Sigmoid colon (tissue), 4 donors: ENCODE results near the gene SULT4A1.

Source experiments
- EP300 ChIP-seq, 4 donors: sonication (generic); formaldehyde crosslinking; IDR thresholded peaks; one replicate each; pipeline ENCODE4 v1.6.1; 2017; ENCODE audit warnings: antibody characterized with exemption in 4 of 4
- POLR2A ChIP-seq, 2 donors: fragments of 450-650 bp; IDR thresholded peaks; one replicate each; pipeline ENCODE4 v1.6.1; 2016; ENCODE audit warnings: antibody characterized with exemption in 2 of 2, mild to moderate bottlenecking in 2 of 2, moderate library complexity in 2 of 2
- POLR2AphosphoS5 ChIP-seq, 4 donors: sonication (generic); formaldehyde crosslinking; IDR thresholded peaks; one replicate each; pipeline ENCODE4 v1.6.1; 2017; ENCODE audit warnings: antibody characterized with exemption in 4 of 4
- TF ChIP-seq, protein P1 (sequence below), 4 experiments: fragments of 450-650 bp in 3 of 4; fragments of 200-600 bp in 1 of 4; IDR thresholded peaks; one replicate each; pipeline ENCODE4 v1.5.1; 2016 to 2019; ENCODE audit warnings: antibody characterized with exemption in 4 of 4, mild to moderate bottlenecking in 3 of 4, moderate library complexity in 2 of 4

DNA sequence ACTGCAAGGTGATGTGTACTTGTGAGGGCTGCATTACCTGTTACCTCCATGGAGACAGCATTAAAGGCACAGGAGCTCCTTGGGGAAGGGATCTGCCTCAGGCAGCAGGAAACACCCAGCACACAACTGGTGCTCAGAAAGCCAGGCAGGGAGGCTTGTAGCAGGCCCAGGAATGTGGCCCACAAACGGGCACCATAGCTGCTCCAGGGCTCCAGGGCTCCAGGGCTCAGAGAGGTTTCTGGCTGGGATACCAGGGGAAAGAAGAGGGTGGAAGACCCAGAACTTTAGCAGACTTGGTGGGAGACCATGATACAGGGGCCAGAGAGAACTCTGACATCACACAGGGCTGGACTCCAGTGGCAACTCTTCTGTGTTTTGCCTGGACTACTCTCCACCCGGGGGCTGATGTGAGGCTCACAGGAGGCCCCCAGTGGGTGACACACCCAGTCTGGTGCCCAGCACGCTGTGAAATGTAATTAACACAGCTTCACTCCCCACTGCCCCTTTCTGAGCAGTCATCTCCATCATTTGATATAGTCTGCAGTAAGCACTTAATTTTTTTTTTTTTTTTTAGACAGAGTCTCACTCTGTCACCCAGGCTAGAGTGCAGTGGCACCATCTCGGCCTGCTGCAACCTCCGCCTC lies 14.7 kb upstream of the SULT4A1 start:
- TF ChIP-seq, protein P1, sequence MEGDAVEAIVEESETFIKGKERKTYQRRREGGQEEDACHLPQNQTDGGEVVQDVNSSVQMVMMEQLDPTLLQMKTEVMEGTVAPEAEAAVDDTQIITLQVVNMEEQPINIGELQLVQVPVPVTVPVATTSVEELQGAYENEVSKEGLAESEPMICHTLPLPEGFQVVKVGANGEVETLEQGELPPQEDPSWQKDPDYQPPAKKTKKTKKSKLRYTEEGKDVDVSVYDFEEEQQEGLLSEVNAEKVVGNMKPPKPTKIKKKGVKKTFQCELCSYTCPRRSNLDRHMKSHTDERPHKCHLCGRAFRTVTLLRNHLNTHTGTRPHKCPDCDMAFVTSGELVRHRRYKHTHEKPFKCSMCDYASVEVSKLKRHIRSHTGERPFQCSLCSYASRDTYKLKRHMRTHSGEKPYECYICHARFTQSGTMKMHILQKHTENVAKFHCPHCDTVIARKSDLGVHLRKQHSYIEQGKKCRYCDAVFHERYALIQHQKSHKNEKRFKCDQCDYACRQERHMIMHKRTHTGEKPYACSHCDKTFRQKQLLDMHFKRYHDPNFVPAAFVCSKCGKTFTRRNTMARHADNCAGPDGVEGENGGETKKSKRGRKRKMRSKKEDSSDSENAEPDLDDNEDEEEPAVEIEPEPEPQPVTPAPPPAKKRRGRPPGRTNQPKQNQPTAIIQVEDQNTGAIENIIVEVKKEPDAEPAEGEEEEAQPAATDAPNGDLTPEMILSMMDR (IDR thresholded peaks at IDR 0.05) = no peak
- TF ChIP-seq POLR2AphosphoS5 (IDR thresholded peaks at IDR 0.05) = no peak
- no peak for TF ChIP-seq POLR2A (IDR thresholded peaks at IDR 0.05)
- no peak for TF ChIP-seq EP300 (IDR thresholded peaks at IDR 0.05)
